Smooth muscle cell (in vitro differentiated cells): ENCODE measurements around the gene ZNF638. TPM values are rescaled to one million over a fixed set of nuclear protein-coding genes. Genes with fewer than 3 reads are reported as not detected.
"Not testable (repeated sequence)": the region's sequence is repeated elsewhere in the genome, so short reads cannot be mapped to it uniquely, and the experiment has no call there.

Source experiments
- DNase-seq: peaks from one replicate; lab custom pipeline; 2025; ENCODE audit not compliant: unreplicated experiment; lab: John Stamatoyannopoulos, UW
- H2AFZ ChIP-seq: fragments of 200-600 bp; sonication (generic); 2 replicates; pipeline ENCODE4 v1.6.0; 2016; ENCODE audit warnings: antibody characterized with exemption, low read depth, mild to moderate bottlenecking
- H3F3A ChIP-seq: fragments of 200-600 bp; sonication (generic); 2 replicates; pipeline ENCODE4 v1.6.0; 2017; ENCODE audit warnings: antibody characterized with exemption, low read depth
- H3K27ac ChIP-seq: fragments of 200-600 bp; sonication (generic); 2 replicates; pipeline ENCODE4 v1.5.1; 2016; ENCODE audit warnings: low read depth, mild to moderate bottlenecking
- H3K27me3 ChIP-seq: fragments of 200-600 bp; sonication (generic); 2 replicates; pipeline ENCODE4 v1.6.1; 2016; ENCODE audit warnings: low read depth, mild to moderate bottlenecking
- H3K36me3 ChIP-seq: fragments of 200-600 bp; sonication (generic); 2 replicates; pipeline ENCODE4 v1.5.1; 2016; ENCODE audit warnings: low read depth
- H3K4me1 ChIP-seq: fragments of 200-600 bp; sonication (generic); 2 replicates; pipeline ENCODE4 v1.5.1; 2016; ENCODE audit warnings: low read depth
- H3K4me2 ChIP-seq: fragments of 200-600 bp; sonication (generic); 2 replicates; pipeline ENCODE4 v1.6.0; 2016; ENCODE audit warnings: mild to moderate bottlenecking
- H3K4me3 ChIP-seq: fragments of 200-600 bp; sonication (generic); 2 replicates; pipeline ENCODE4 v1.5.1; 2016; ENCODE audit warnings: mild to moderate bottlenecking
- H3K79me2 ChIP-seq: fragments of 200-600 bp; sonication (generic); 2 replicates; pipeline ENCODE4 v1.6.0; 2016; ENCODE audit warnings: low read depth, mild to moderate bottlenecking
- H3K9ac ChIP-seq: fragments of 200-600 bp; sonication (generic); 2 replicates; pipeline ENCODE4 v1.6.0; 2016; ENCODE audit warnings: low read depth
- H3K9me3 ChIP-seq: fragments of 200-600 bp; sonication (generic); replicated peaks from 2 replicates; pipeline ENCODE4 v1.5.1; 2016; ENCODE audit warnings: low read depth
- H4K20me1 ChIP-seq: fragments of 200-600 bp; sonication (generic); 2 replicates; pipeline ENCODE4 v1.6.0; 2016; ENCODE audit warnings: low read depth
- CTCF ChIP-seq: fragments of 200-600 bp; sonication (generic); IDR thresholded peaks from 2 replicates; pipeline ENCODE4 v1.5.1; 2017; ENCODE audit warnings: borderline replicate concordance, mild to moderate bottlenecking, antibody characterized with exemption; ENCODE audit not compliant: insufficient read depth, poor library complexity, severe bottlenecking
- WGBS: methylation state at CpG from one replicate; pipeline ENCODE4 v1.1.7; 2016; ENCODE audit warnings: low lambda C conversion rate; 5-methylcytosine and 5-hydroxymethylcytosine counted together
- polyA plus RNA-seq: library from polyadenylated mRNA; unstranded; fragments of >200 nt; fragmentation: Nextera tagmentation; extraction: Ambion mirVana; gene quantifications from 2 replicates; pipeline ENCODE4 v1.2.1, GENCODE V29; 2016
- total RNA-seq: library from RNA; depleted of rRNA; stranded (reverse); fragments of >200 nt; gene quantifications from 2 replicates; pipeline ENCODE4 v1.2.3, GENCODE V29; 2014

Gene ZNF638
- total and polyA plus RNA-seq, 2 experiments from 2014 or later, result 44.8 to 159 TPM

GRCh38 chr2:71326968-71327367 is 4.6 kb upstream of the ZNF638 start:
- WGBS, result 94% methylated on average over 3 of the region's 3 CpGs
- H3K4me2 ChIP-seq, result no peak overlapping the region
- no peaks in the 10 kb centered on the region for H3K27me3 ChIP-seq
- no peaks in the 10 kb centered on the region for H3F3A ChIP-seq
- no peaks in the 10 kb centered on the region for H3K36me3 ChIP-seq
- H3K9ac ChIP-seq, result no peak overlapping the region
- no peak overlapping the region for H2AFZ ChIP-seq
- H3K9me3 ChIP-seq, result no peaks in the 10 kb centered on the region
- H3K4me1 ChIP-seq, result no peaks in the 10 kb centered on the region
- H3K27ac ChIP-seq, result no peak overlapping the region
- no peak for DNase-seq
- H3K79me2 ChIP-seq, result peaks cover 3% of the 10 kb centered on the region
- no peaks in the 10 kb centered on the region for H4K20me1 ChIP-seq
- TF ChIP-seq CTCF, result no peak
- H3K4me3 ChIP-seq, result no peak overlapping the region

GRCh38 chr2:71327916-71328315 is 3.7 kb upstream of the ZNF638 start:
- Histone ChIP-seq H3K4me1 (peaks cover under 1% of the 10 kb centered on the region), H2AFZ (no peak overlapping the region), H3K4me3 (no peak overlapping the region), H3K27me3 (no peaks in the 10 kb centered on the region), H3K4me2 (no peak overlapping the region), H3K9ac (no peak overlapping the region), H3K9me3 (no peaks in the 10 kb centered on the region), H3K79me2 (peaks cover 13% of the 10 kb centered on the region), H3K36me3 (no peaks in the 10 kb centered on the region), H4K20me1 (peaks cover 6% of the 10 kb centered on the region), H3F3A (no peaks in the 10 kb centered on the region), H3K27ac (no peak overlapping the region)
- 51% methylated on average over 4 of the region's 4 CpGs for WGBS
- DNase-seq, result no peak
- TF ChIP-seq CTCF, result no peak

GRCh38 chr2:71330155-71330554 is 1.4 kb upstream of the ZNF638 start:
- no peaks in the 10 kb centered on the region for H3K36me3 ChIP-seq
- H3F3A ChIP-seq, result no peaks in the 10 kb centered on the region
- H4K20me1 ChIP-seq, result peaks cover 28% of the 10 kb centered on the region
- no peak for DNase-seq
- H3K4me2 ChIP-seq, result no peak overlapping the region
- H2AFZ ChIP-seq, result no peak overlapping the region
- peaks cover 35% of the 10 kb centered on the region for H3K79me2 ChIP-seq
- H3K9ac ChIP-seq, result no peak overlapping the region
- no peak overlapping the region for H3K4me3 ChIP-seq
- no peaks in the 10 kb centered on the region for H3K27me3 ChIP-seq
- H3K27ac ChIP-seq, result no peak overlapping the region
- H3K4me1 ChIP-seq, result peaks cover 16% of the 10 kb centered on the region
- TF ChIP-seq CTCF, result no peak
- H3K9me3 ChIP-seq, result no peaks in the 10 kb centered on the region

GRCh38 chr2:71330585-71331330 is 824 bp upstream of the ZNF638 start:
- Histone ChIP-seq H3K9ac (no peak overlapping the region), H3K4me1 (peaks cover 16% of the 10 kb centered on the region), H3K9me3 (no peaks in the 10 kb centered on the region), H3K79me2 (peaks cover 41% of the 10 kb centered on the region), H3K27ac (no peak overlapping the region), H3K4me3 (peak overlapping the region; percentile 88), H2AFZ (no peak overlapping the region), H4K20me1 (peaks cover 34% of the 10 kb centered on the region), H3K27me3 (no peaks in the 10 kb centered on the region), H3K4me2 (peak overlapping the region; percentile 76), H3F3A (no peaks in the 10 kb centered on the region), H3K36me3 (no peaks in the 10 kb centered on the region)
- no peak for DNase-seq
- no peak for TF ChIP-seq CTCF
- 64% methylated on average over 14 of the region's 14 CpGs for WGBS

- peak overlapping the region; percentile 76 for H3K4me2 ChIP-seq
- H3K9ac ChIP-seq, H3K36me3 ChIP-seq, H3K9me3 ChIP-seq, H3F3A ChIP-seq, H3K27me3 ChIP-seq, H3K27ac ChIP-seq, H2AFZ ChIP-seq, DNase-seq: not testable (repeated sequence)
- H3K79me2 ChIP-seq, result peaks cover 46% of the 10 kb centered on the region
- peaks cover 39% of the 10 kb centered on the region for H4K20me1 ChIP-seq
- peaks cover 16% of the 10 kb centered on the region for H3K4me1 ChIP-seq
- 22% methylated on average over 9 of the region's 9 CpGs for WGBS
- H3K4me3 ChIP-seq, result peak overlapping the region; percentile 88
These were observed 326 bp upstream of the ZNF638 start for GRCh38 chr2:71331331-71331580.
